SK-N-SH (cell line): Measurements from ENCODE around the gene MRRF. TPM values are rescaled to one million over a fixed set of nuclear protein-coding genes. Genes with fewer than 3 reads are reported as not detected.

ENCODE experiments used
- CTCF ChIA-PET: fragments of 300-600, 350-600 bp; formaldehyde crosslinking; extraction: SDS; loops from one replicate; lab custom pipeline; 2021; lab: Yijun Ruan, JAX
- POLR2A ChIA-PET: fragments of 350-600 bp; sonication (Branson Sonifier 250); formaldehyde crosslinking; extraction: SDS; loops from one replicate; lab custom pipeline; 2020; ENCODE audit warnings: antibody characterized with exemption, inconsistent platforms; lab: Yijun Ruan, JAX
- DNase-seq: peaks from one replicate; pipeline ENCODE4 v3.0.0; 2012
- H2AFZ ChIP-seq: fragments of 200-600 bp; sonication (generic); 2 replicates; pipeline ENCODE4 v1.8.1; 2016; ENCODE audit warnings: antibody characterized with exemption, mild to moderate bottlenecking, low read depth
- H3F3A ChIP-seq: fragments of 200-600 bp; sonication (generic); replicated peaks from 2 replicates; pipeline ENCODE3; 2016; ENCODE audit warnings: antibody characterized with exemption, mild to moderate bottlenecking; ENCODE audit not compliant: insufficient read depth
- H3K27ac ChIP-seq, 2 experiments: fragments of 200-500 bp in 1 of 2; fragments of 200-600 bp in 1 of 2; sonication (Bioruptor generic) in 1 of 2; sonication (generic), shearing (Covaris generic) in 1 of 2; 2 replicates each; pipeline versions ENCODE4 v1.5.1 to v1.6.1; 2014 to 2016; ENCODE audit warnings: low read depth in 2 of 2, inconsistent platforms in 1 of 2, low read length in 1 of 2, mild to moderate bottlenecking in 1 of 2, mixed read lengths in 1 of 2
- H3K27me3 ChIP-seq: fragments of 200-600 bp; sonication (generic), shearing (Covaris generic); 2 replicates; pipeline ENCODE4 v1.6.1; 2016; ENCODE audit warnings: mixed run types; ENCODE audit not compliant: insufficient read depth
- H3K36me3 ChIP-seq, 2 experiments: fragments of 200-500 bp in 1 of 2; fragments of 200-600 bp in 1 of 2; sonication (Bioruptor generic) in 1 of 2; sonication (generic) in 1 of 2; replicated peaks in 1 of 2; 2 replicates each; pipeline versions ENCODE3 to v1.5.1; 2014 to 2016; ENCODE audit warnings: low read length in 1 of 2, mild to moderate bottlenecking in 1 of 2; ENCODE audit not compliant: insufficient read depth in 2 of 2, control insufficient read depth in 1 of 2
- H3K4me1 ChIP-seq, 2 experiments: fragments of 200-500 bp in 1 of 2; fragments of 200-600 bp in 1 of 2; sonication (Bioruptor generic) in 1 of 2; sonication (generic), shearing (Covaris generic) in 1 of 2; 2 replicates each; pipeline versions ENCODE4 v1.5.1 to v1.6.1; 2014 to 2016; ENCODE audit warnings: low read depth in 1 of 2, low read length in 1 of 2, mixed run types in 1 of 2; ENCODE audit not compliant: insufficient read depth in 2 of 2, control insufficient read depth in 1 of 2
- H3K4me2 ChIP-seq: fragments of 200-600 bp; sonication (generic), shearing (Covaris generic); 2 replicates; pipeline ENCODE4 v1.6.1; 2017; ENCODE audit warnings: mixed run types
- H3K4me3 ChIP-seq, 2 experiments: fragments of 200-500 bp in 1 of 2; fragments of 200-600 bp in 1 of 2; sonication (Bioruptor generic) in 1 of 2; sonication (generic), shearing (Covaris generic) in 1 of 2; 2 replicates each; pipeline versions ENCODE4 v1.5.1 to v1.8.1; 2014 to 2016; ENCODE audit warnings: low read depth in 2 of 2, inconsistent platforms in 1 of 2, low read length in 1 of 2, mild to moderate bottlenecking in 1 of 2, mixed read lengths in 1 of 2, moderate library complexity in 1 of 2
- H3K79me2 ChIP-seq: fragments of 200-600 bp; sonication (generic); 2 replicates; pipeline ENCODE4 v1.8.1; 2017; ENCODE audit warnings: mild to moderate bottlenecking; ENCODE audit not compliant: insufficient read depth
- H3K9ac ChIP-seq: fragments of 200-600 bp; sonication (generic); 2 replicates; pipeline ENCODE4 v1.6.1; 2017; ENCODE audit warnings: mixed run types
- H3K9me2 ChIP-seq: fragments of 200-600 bp; sonication (generic); 2 replicates; pipeline ENCODE4 v1.6.1; 2017; ENCODE audit warnings: mixed run types
- H3K9me3 ChIP-seq: fragments of 200-600 bp; sonication (generic); 2 replicates; pipeline ENCODE4 v1.6.1; 2017; ENCODE audit warnings: mixed run types, mild to moderate bottlenecking, moderate library complexity
- H4K20me1 ChIP-seq: fragments of 200-600 bp; sonication (generic); 2 replicates; pipeline ENCODE4 v1.6.1; 2017; ENCODE audit warnings: mild to moderate bottlenecking, mixed run types; ENCODE audit not compliant: insufficient read depth
- ELF1 ChIP-seq: IDR thresholded peaks from 2 replicates; pipeline ENCODE4 v1.4.0; 2012
- EP300 ChIP-seq, 2 experiments: IDR thresholded peaks; 2 replicates each; pipeline versions ENCODE4 v1.4.0 to v1.6.1; 2012; ENCODE audit warnings: borderline replicate concordance in 1 of 2, low read depth in 1 of 2, low read length in 1 of 2
- FOSL2 ChIP-seq: IDR thresholded peaks from 2 replicates; pipeline ENCODE4 v1.4.0; 2012; ENCODE audit warnings: low read depth, mild to moderate bottlenecking, moderate library complexity, borderline replicate concordance
- GABPA ChIP-seq: IDR thresholded peaks from 2 replicates; pipeline ENCODE4 v1.4.0; 2012; ENCODE audit warnings: low read depth, mild to moderate bottlenecking
- MAX ChIP-seq: IDR thresholded peaks from 2 replicates; pipeline ENCODE4 v1.4.0; 2012; ENCODE audit warnings: low read depth
- MXI1 ChIP-seq: IDR thresholded peaks from 2 replicates; pipeline ENCODE4 v1.6.1; 2012; ENCODE audit warnings: mild to moderate bottlenecking, low read depth, low read length, improper control_type of control experiment
- RAD21 ChIP-seq: IDR thresholded peaks from 2 replicates; pipeline ENCODE4 v1.6.1; 2012; ENCODE audit warnings: mild to moderate bottlenecking, low read length
- RCOR1 ChIP-seq: fragments of 150-350 bp; IDR thresholded peaks from 2 replicates; pipeline ENCODE4 v1.6.1; 2017; ENCODE audit warnings: antibody characterized with exemption, low read length
- REST ChIP-seq: IDR thresholded peaks from 2 replicates; pipeline ENCODE4 v1.6.1; 2012; ENCODE audit warnings: mild to moderate bottlenecking, low read depth, low read length, moderate library complexity
- RFX5 ChIP-seq: IDR thresholded peaks from 2 replicates; pipeline ENCODE4 v1.6.1; 2012; ENCODE audit warnings: mild to moderate bottlenecking, improper control_type of control experiment, low read length
- SIN3A ChIP-seq: IDR thresholded peaks from 2 replicates; pipeline ENCODE4 v1.6.1; 2012; ENCODE audit warnings: low read depth, mild to moderate bottlenecking, low read length, moderate library complexity, borderline replicate concordance
- TCF12 ChIP-seq: IDR thresholded peaks from 2 replicates; pipeline ENCODE4 v1.4.0; 2012
- TEAD4 ChIP-seq: IDR thresholded peaks from 2 replicates; pipeline ENCODE4 v1.4.0; 2012; ENCODE audit warnings: mild to moderate bottlenecking, borderline replicate concordance; ENCODE audit not compliant: insufficient read depth
- ZBTB33 ChIP-seq: IDR thresholded peaks from 2 replicates; pipeline ENCODE4 v1.4.0; 2012; ENCODE audit warnings: low read depth, borderline replicate concordance
- WGBS: methylation state at CpG from one replicate; pipeline ENCODE4 v1.1.6; 2017; ENCODE audit warnings: low lambda C conversion rate; 5-methylcytosine and 5-hydroxymethylcytosine counted together
- polyA plus RNA-seq, 3 experiments: library from polyadenylated mRNA; depleted of rRNA; stranded (reverse); fragments of >200 nt; gene quantifications; 2 replicates each; pipeline ENCODE4 v1.2.3, GENCODE V29; 2012
- TF ChIP-seq, protein P1 (sequence below): fragments of 200-600 bp; sonication (generic); IDR thresholded peaks from 2 replicates; pipeline ENCODE4 v1.6.1; 2017; ENCODE audit warnings: antibody characterized with exemption, mild to moderate bottlenecking, moderate library complexity
- TF ChIP-seq, protein P2 (sequence below): IDR thresholded peaks from 2 replicates; pipeline ENCODE4 v1.4.0; 2012; ENCODE audit warnings: low read depth, borderline replicate concordance

Gene MRRF
- polyA plus RNA-seq, 1 of the 3 experiments (the other 2 are of a cell fraction): 35.1 TPM

DNA sequence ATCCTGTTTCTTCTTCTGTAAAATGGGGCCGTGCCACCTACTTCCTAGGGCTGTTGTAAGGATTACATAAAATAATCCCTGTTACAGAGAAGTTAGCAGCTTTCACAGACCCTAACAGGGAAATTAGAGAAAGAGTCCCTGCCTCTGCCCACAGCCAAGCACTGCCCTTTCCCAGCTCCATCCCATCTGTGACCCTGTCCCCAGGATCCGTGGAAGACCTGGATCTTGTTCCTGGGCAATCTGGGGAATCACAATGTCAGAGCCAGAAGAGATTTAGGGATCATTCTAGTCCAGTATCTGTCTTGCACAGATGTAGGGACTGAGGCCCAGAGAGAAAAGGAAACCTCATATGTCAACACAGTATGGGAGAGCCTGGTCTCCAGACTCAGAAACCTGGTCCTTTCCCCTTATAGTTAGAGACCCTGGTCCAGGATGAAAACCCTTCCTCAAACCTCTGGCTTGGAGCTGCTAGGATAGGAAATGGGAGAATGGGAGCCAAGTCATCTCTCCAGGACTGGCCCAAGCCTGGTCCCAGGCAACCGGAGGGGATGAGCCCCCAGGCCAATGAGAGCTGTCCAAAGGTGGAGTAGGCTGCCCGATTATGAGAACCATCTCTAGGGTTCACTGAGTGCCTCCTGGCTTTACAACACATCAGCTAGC is 48.4 kb upstream of the MRRF start:
- CTCF ChIA-PET: interaction anchor here (1.0 to 1.6 kb wide), 3 partner anchors 77 to 93 kb away, joined by 3 to 4 read pairs (median 3); no protein-coding TSS in a partner anchor
- peaks cover 0 to 18% of the 10 kb centered on the region in 2 experiments; a peak in 2 of 4 replicates for H3K4me1 ChIP-seq
- no peaks in the 10 kb centered on the region for H3K9me2 ChIP-seq
- 29% methylated on average over 4 of the region's 4 CpGs for WGBS
- H3F3A ChIP-seq: peaks cover 7% of the 10 kb centered on the region
- peak; percentile 7 for DNase-seq
- peaks cover 94% of the 10 kb centered on the region for H3K27me3 ChIP-seq
- H2AFZ ChIP-seq: no peak overlapping the region
- TF ChIP-seq, protein P1, sequence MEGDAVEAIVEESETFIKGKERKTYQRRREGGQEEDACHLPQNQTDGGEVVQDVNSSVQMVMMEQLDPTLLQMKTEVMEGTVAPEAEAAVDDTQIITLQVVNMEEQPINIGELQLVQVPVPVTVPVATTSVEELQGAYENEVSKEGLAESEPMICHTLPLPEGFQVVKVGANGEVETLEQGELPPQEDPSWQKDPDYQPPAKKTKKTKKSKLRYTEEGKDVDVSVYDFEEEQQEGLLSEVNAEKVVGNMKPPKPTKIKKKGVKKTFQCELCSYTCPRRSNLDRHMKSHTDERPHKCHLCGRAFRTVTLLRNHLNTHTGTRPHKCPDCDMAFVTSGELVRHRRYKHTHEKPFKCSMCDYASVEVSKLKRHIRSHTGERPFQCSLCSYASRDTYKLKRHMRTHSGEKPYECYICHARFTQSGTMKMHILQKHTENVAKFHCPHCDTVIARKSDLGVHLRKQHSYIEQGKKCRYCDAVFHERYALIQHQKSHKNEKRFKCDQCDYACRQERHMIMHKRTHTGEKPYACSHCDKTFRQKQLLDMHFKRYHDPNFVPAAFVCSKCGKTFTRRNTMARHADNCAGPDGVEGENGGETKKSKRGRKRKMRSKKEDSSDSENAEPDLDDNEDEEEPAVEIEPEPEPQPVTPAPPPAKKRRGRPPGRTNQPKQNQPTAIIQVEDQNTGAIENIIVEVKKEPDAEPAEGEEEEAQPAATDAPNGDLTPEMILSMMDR: no peak
- TF ChIP-seq RAD21 (no peak), TEAD4 (no peak), RCOR1 (no peak), SIN3A (no peak), FOSL2 (no peak), MAX (no peak), MXI1 (no peak), REST (no peak), GABPA (no peak), RFX5 (no peak), ELF1 (no peak), ZBTB33 (no peak), EP300 (IDR thresholded peaks at IDR 0.05; ENCODE audit: borderline replicate concordance in 1 of 2, low read depth in 1 of 2, low read length in 1 of 2) (no peak), TCF12 (no peak)
- TF ChIP-seq, protein P2, sequence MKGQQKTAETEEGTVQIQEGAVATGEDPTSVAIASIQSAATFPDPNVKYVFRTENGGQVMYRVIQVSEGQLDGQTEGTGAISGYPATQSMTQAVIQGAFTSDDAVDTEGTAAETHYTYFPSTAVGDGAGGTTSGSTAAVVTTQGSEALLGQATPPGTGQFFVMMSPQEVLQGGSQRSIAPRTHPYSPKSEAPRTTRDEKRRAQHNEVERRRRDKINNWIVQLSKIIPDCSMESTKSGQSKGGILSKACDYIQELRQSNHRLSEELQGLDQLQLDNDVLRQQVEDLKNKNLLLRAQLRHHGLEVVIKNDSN: no peak
- no peaks in the 10 kb centered on the region for H4K20me1 ChIP-seq
- H3K79me2 ChIP-seq: no peaks in the 10 kb centered on the region
- no peak overlapping the region for H3K4me3 ChIP-seq
- POLR2A ChIA-PET: no interaction called here
- no peak overlapping the region for H3K9ac ChIP-seq
- H3K4me2 ChIP-seq: no peak overlapping the region
- H3K9me3 ChIP-seq: no peaks in the 10 kb centered on the region
- no peak overlapping the region for H3K27ac ChIP-seq
- H3K36me3 ChIP-seq: no peaks in the 10 kb centered on the region
